ENCODE data around the gene GPC3.

DNA sequence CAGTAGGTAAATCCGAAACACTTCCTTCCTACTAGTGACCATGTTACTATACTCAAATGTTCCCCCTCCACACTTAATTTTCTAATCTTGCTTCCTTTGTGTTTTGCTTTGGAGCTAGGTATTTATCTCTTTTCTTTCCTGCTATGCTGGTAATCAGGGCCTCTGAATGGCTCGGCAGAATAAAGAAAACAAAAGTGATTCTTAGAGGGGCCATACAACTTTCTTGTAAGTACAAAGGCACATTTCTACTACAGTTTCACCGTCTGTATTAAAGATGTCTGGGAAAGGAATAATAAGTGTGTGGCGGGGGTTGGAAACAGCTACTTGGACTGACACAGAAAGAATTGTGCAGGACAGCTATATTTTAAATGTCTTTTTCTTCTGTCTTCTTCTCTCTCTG lies 50.3 kb downstream of the GPC3 start:
- TF ChIP-seq, protein P1, sequence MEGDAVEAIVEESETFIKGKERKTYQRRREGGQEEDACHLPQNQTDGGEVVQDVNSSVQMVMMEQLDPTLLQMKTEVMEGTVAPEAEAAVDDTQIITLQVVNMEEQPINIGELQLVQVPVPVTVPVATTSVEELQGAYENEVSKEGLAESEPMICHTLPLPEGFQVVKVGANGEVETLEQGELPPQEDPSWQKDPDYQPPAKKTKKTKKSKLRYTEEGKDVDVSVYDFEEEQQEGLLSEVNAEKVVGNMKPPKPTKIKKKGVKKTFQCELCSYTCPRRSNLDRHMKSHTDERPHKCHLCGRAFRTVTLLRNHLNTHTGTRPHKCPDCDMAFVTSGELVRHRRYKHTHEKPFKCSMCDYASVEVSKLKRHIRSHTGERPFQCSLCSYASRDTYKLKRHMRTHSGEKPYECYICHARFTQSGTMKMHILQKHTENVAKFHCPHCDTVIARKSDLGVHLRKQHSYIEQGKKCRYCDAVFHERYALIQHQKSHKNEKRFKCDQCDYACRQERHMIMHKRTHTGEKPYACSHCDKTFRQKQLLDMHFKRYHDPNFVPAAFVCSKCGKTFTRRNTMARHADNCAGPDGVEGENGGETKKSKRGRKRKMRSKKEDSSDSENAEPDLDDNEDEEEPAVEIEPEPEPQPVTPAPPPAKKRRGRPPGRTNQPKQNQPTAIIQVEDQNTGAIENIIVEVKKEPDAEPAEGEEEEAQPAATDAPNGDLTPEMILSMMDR (IDR thresholded peaks at IDR 0.05), result no peak
- TF ChIP-seq POLR2A (IDR thresholded peaks at IDR 0.05), result no peak
- no peak for TF ChIP-seq POLR2AphosphoS5 (IDR thresholded peaks at IDR 0.05)
- no peak for TF ChIP-seq EP300 (IDR thresholded peaks at IDR 0.05; ENCODE audit: low read depth)
